GM19035 (cell line): Measurements from ENCODE around the gene PPP1R17.

Source experiments
- ATAC-seq: cut with Tn5 transposase; IDR thresholded peaks from one replicate; pipeline ENCODE4 v1.9.1; 2021; ENCODE audit not compliant: unreplicated experiment

Gene PPP1R17

GRCh38 chr7:31695859-31696614 is 9.0 kb downstream of the PPP1R17 start:
- peak; percentile 55 for ATAC-seq

GRCh38 chr7:31699050-31699449 is 12.0 kb downstream of the PPP1R17 start:
- no peak for ATAC-seq

DNA sequence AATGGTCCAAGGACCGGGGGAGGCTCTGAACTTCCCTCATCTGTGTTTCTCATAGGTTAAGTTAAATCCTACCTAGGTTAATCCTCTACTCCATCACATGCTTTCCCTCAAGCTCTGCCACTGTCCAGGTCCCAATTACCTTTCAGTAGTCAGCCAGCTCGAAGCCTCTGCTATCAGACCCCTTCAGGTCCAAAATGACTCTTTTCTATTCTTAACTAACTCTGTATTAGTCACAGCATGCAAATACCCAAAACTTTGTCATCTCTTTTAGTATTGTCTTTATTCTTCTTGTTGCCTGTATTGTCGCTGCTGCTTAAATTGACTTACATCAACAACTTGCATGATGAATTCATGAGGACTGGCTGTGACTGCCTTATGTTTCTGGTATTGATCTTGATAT is 15.3 kb downstream of the PPP1R17 start:
- ATAC-seq = no peak

DNA sequence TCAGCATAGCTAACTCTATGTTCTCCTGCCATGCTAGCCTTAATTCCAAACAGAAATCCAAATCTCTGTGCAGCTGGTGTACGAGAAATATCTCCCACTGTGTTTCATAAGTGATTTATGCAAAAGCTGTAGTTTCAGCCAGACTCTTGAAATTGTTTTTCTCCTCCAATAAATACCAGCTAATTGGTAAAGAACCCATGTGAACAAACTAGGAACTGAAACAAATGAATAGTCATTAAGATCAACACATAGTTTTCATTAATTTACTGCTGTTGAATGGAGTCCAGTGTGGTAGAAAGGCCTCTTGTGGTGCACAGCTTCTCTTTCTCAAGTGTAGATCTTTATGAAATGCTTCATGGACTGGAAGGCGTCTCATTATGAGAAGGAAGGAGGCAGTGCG is 18.4 kb downstream of the PPP1R17 start:
- peak; percentile 61 for ATAC-seq

- peak; percentile 52 for ATAC-seq
These were observed 20.1 kb downstream of the PPP1R17 start for GRCh38 chr7:31707089-31707488.

DNA sequence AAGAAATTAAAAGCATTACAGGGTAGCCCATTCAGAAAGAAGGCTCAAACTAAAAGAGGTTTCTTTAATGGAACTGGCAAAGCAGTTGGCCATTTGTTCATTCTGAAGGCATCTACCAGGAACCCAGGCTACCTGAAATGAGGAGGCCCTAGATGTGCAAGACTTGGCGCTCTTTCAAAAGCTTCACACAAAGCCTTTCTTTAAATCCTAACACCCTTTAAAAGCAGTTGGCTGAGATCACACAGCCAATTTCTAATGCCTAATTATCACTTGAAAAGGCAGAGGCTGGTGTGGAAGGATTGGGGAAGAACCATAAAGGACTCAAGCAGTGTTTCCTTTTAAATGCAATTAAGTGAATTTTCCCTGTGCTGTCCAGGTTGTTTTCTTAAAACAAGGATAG is 23.2 kb downstream of the PPP1R17 start:
- ATAC-seq = no peak

DNA sequence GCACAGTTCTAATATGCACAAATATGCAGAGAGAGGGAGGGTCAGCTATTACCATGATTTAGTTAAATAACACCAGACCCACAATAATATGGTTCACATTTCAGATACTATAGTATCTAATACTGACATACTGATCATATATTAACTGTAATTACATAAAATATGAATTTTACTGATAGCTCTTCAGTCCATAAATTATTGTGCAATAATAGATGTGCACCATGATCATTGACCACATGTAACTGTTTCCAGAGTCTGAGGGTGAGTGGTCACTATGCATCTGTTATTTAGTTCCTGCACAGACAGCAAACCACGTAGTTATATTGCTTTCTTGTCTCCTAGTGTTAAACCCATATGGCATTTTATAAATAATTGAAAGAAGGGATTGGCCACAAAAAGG is 29.3 kb downstream of the PPP1R17 start:
- ATAC-seq = no peak

- ATAC-seq = no peak
These were observed 33.4 kb downstream of the PPP1R17 start for GRCh38 chr7:31720366-31720765.

GRCh38 chr7:31724696-31725095 is 37.7 kb downstream of the PPP1R17 start:
- ATAC-seq = no peak

DNA sequence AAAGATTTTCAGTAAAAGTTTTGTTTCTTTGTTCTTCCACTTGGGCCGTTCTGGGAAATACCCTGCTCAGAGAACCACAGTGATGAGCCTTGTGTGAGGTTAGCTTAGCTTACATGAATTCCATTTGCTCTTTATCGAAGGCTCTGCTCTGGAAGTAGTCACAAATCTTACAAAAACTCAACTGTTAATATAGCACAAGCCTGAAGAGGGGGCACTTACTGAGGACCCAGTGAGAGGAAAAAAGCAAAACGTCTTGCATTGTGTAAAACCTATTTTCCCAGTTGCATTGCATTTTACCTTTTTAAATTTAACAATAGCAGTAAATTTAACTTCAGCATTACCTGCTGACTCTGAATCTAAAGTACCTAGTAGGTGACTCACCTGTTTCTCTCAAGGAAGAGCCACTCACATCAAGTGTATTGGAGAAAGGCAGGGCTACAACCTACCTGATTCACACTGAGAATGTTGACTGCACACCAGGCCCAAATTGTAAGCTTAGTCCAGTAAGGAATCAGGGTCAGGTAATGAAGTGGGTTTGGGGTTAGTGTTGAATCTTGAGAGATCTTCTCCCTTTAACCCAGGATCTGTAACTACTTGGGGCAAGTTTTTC is 42.3 kb downstream of the PPP1R17 start:
- no peak for ATAC-seq

DNA sequence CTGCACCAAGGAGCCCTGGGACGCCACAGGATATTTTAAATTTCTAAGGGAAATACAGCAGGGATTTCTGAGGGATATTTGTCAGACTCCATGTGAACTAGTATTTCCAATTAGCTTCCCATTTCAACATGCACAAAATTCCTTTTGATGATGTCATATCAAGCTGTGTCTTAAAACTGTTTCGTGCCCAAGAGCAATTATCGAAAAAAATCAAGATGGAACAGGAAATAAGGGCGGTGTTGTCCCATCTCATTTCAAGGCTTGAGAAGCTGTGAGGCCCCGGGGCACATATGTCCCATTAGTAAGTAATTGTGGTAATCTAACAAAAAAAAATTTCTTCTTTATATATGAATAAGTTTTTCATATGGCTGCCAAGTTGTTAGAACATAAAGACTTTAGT is 47.4 kb downstream of the PPP1R17 start:
- ATAC-seq = no peak

- no peak for ATAC-seq
These were observed 49.3 kb downstream of the PPP1R17 start for GRCh38 chr7:31735991-31736982.

GRCh38 chr7:31741852-31742251 is 54.8 kb downstream of the PPP1R17 start:
- no peak for ATAC-seq

GRCh38 chr7:31744294-31744874 is 57.4 kb downstream of the PPP1R17 start:
- peak; percentile 70 for ATAC-seq

GRCh38 chr7:31747553-31747952 is 60.5 kb downstream of the PPP1R17 start:
- ATAC-seq = no peak

- ATAC-seq = no peak
These were observed 61.1 kb downstream of the PPP1R17 start for GRCh38 chr7:31748084-31748483.

DNA sequence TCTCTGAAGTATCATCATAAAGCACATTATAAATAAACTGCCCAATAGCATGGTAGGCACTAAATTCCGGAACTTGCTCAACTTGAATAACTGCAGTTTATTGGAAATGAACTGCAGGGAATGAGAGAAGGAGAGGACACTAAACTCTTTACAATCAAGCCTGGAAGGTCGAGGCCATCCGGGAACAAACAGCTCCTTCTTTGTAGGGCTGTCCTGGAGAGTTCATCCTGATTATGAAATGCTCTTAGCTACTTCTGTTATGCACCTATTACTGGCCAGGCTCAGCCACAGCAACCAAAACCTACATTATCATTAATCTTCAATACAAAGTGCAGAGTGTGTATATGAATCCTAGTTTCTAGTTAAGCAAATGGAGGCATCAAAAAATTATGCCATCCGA is 64.7 kb downstream of the PPP1R17 start:
- ATAC-seq = no peak
